CD4-positive, alpha-beta T cell treated with Interleukin-4 for 1 hour (primary cell): ENCODE data around the gene GPR25.
A peak's percentile ranks its signal among the peaks of the same experiment; 100 is the strongest.

Experiments used
- DNase-seq, 2 donors: peaks; one replicate each; pipeline ENCODE4 v3.0.0-alpha.2; 2020 to 2022

Gene GPR25

GRCh38 chr1:200873671-200874397 is 1.1 kb downstream of the GPR25 start:
- DNase-seq = no peak

- no peak for DNase-seq
Measured at GRCh38 chr1:200874694-200875093, 1.9 kb downstream of the GPR25 start.

GRCh38 chr1:200875416-200875815 is 2.6 kb downstream of the GPR25 start:
- no peak for DNase-seq

GRCh38 chr1:200877010-200877409 is 4.2 kb downstream of the GPR25 start:
- no peak for DNase-seq

GRCh38 chr1:200877839-200878551 is 5.2 kb downstream of the GPR25 start:
- peak; percentile 28 to 42 for DNase-seq

GRCh38 chr1:200880212-200880611 is 7.4 kb downstream of the GPR25 start:
- no peak for DNase-seq

- DNase-seq = no peak
Measured at GRCh38 chr1:200883118-200883517, 10.3 kb downstream of the GPR25 start.

GRCh38 chr1:200885623-200886402 is 13.0 kb downstream of the GPR25 start:
- no peak for DNase-seq

- no peak for DNase-seq
Measured at GRCh38 chr1:200886594-200886993, 13.8 kb downstream of the GPR25 start.

GRCh38 chr1:200887036-200887435 is 14.3 kb downstream of the GPR25 start:
- no peak for DNase-seq

- no peak for DNase-seq
Measured at GRCh38 chr1:200887772-200888348, 15.1 kb downstream of the GPR25 start.

- DNase-seq = peak; percentile 78 to 80
Measured at GRCh38 chr1:200888349-200888838, 15.6 kb downstream of the GPR25 start.

- no peak for DNase-seq
Measured at GRCh38 chr1:200889571-200889970, 16.8 kb downstream of the GPR25 start.

GRCh38 chr1:200890027-200890426 is 17.2 kb downstream of the GPR25 start:
- no peak for DNase-seq

GRCh38 chr1:200890818-200891773 is 18.3 kb downstream of the GPR25 start:
- no peak for DNase-seq

GRCh38 chr1:200891774-200892157 is 19.0 kb downstream of the GPR25 start:
- no peak for DNase-seq

- no peak for DNase-seq
Measured at GRCh38 chr1:200892546-200892945, 19.8 kb downstream of the GPR25 start.

GRCh38 chr1:200892958-200893357 is 20.2 kb downstream of the GPR25 start:
- DNase-seq = no peak

- DNase-seq = no peak
Measured at GRCh38 chr1:200893411-200893901, 20.7 kb downstream of the GPR25 start.

- DNase-seq = no peak
Measured at GRCh38 chr1:200894712-200895442, 22.1 kb downstream of the GPR25 start, which contains the start of gene INAVA. TSS of gene INAVA (plus strand) at chr1:200894900. CDS start at chr1:200898401, 3,501 bp downstream.

GRCh38 chr1:200895443-200895789 is 22.6 kb downstream of the GPR25 start:
- no peak for DNase-seq
